ENCODE data around the gene GNAS-AS1.

The GNAS-AS1 gene

DNA sequence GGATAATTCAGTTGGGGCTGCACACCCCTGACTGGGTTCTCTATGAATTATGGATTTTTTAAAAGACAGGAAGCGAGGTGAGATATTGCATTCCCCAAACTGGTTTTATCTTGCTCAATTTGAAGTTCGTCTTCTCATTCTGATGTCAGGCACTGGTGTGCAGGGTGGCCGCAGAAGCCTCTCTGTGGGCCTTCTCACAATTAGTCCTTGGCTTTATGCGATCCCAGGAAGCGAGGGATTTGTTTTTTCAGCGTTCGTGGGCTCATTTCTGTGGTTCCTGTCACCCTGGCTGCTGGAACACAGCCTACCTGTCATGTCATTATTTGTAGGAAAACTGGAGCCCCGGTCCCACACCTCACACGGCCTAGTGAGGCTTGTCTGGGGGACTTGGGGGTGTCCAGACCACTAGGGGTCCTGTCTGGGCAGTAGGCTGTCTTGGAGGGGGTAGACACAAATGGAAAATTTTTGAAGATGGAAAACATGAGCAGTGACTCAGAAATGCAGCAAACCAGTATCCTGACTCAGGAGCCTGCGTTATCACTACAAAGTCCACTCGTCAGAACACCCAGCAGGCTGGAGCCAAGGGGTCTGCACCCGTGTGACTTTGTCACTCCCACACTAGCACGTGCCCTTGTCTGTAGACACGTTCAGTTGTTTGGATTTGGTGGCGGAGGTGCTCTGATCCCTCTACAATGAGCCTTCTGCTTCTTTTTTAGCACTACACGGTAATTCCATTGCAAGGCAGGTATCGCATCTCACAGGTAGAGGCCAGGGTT, 42.2 kb downstream of the GNAS-AS1 start:
- DNase-seq (ENCODE audit: low spot score): no peak

DNA sequence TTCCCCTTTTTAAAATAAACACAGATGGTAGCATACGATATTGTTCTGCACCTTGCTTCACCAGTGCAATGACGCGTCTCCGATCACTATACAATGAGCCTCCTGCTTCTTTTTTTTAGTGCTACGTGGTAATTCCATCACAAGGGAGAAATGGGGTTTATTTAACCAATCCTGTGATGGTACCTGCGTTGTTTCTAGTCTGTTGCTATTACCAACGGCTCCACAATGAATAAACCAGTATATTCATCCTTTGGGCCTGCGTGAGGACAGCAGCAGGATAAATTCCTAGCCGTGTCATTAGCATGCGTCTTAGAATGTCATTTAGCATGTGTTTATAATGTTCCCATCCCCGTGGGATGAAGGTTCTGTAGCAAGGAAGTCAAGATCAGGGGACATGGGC, 42.9 kb downstream of the GNAS-AS1 start:
- DNase-seq (ENCODE audit: low spot score): no peak

DNA sequence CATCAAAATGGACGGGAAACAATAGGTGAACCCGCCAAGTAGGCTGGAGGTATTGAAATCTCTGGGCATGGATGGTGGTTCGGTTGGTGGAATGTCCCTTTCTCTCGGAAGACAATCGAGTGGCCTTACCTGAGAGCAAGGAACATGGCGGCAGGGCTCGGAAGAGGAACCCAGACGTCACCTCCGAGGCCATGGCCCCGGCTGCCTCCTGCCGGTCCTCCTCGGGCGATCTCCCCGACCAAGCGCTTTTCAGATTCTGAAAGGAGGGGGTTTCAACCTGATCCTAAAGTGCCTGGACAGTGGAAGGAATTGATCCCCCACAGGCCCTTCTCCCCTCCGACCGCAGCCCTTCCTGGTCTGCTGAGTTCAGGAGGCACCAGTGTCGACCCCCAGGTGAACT, 47.2 kb downstream of the GNAS-AS1 start:
- no peak for DNase-seq (ENCODE audit: low spot score)

DNA sequence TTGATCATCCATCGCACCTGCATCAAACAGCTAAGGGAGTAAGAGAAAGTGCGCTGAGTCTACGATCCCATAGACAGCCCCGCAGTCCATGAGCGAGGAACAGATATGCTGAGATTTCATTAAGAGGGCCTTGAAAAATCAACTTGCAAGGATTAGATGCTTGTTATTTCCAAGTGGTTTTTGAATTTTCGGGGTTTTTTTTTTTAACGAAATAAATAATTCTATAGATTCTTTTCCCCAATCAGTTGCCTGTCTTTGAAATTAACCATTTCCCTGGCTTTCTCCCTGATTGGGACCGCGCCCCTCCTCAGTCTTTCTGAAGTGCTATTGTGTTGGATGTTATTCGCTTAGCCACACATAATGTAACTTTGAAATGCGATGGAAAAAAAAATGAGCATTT, 48.6 kb downstream of the GNAS-AS1 start:
- DNase-seq (ENCODE audit: low spot score): no peak

DNA sequence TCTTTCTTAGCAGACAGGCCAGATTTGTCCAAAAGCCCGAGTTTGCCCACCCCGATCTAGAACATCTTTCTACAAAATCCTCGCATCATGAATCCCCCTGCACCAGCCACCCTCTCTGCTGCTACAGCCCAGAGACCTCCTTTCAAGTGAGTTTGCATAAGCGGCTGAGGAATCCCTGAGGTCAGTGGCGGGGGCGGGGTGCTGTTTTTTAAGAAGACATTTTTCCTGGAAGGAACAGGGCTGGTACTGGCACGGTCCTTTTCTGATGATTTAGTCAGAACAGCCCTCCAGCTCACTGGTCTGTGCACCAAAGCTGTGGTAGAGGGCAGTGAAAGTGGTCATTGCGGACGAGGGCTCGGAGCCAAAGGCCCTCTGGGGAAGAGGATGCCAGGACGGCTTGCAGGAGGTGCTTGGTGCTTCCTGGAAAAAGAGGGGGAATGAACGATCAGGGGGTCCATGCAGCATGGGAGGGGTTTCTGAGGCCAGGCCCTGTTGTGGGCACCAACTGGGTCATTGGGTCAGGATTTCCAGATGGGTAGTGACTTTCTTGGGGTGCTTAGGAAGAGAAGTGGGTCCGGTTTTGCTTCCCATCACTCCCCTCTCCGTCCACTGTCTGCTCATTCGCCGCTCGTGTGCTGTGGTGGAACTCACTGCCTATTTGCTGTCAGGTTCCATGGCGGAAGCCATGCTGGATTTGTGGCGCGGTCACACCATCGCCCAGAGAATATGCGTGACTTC, 50.4 kb downstream of the GNAS-AS1 start:
- no peak for DNase-seq (ENCODE audit: low spot score)

DNA sequence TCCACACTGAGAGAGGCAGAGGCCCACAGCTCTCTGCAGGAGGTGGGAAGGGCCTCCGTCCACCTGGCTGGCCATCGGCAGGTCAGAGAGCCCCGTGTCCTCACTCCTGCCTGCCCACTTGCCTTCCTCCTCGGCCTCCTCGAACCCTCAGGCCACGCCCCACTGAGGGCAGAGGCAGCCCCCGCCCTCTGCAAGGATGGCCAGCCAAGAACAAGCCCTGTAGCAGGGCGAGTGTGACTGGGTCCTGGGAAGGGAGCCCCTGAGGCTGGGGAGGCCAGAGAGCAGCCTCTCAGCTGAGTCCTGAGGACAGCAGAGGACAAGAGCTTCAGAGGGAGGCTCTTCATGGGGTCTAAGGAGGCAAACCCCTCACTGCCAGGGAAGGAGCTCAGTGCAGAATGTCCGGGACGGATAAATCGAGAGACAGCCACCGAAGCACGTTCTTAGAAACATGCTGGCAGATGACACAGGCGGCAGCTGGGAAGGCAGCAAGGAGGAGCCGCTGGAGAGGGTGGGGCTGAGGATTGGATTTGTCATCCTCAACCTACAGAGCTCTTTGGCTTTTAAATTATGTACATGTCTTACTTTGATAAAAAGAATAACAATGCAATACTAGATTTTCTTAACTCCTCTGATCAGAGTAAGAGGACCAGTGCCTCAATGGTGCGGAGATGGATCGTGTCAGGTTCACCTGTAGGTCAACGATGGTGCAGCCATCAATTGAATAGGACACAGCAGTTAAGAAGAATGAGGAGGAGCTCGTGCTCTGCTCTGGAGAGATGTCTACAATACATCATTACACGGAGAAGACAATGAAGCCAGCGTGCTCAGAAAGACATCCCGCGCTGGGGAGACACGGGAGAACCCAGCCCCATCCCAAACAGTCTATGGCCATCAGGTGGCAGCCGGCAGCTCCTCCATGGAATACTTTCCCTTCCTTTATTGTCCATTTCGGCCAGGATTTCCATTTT, 53.0 kb downstream of the GNAS-AS1 start:
- no peak for DNase-seq (ENCODE audit: low spot score)

DNA sequence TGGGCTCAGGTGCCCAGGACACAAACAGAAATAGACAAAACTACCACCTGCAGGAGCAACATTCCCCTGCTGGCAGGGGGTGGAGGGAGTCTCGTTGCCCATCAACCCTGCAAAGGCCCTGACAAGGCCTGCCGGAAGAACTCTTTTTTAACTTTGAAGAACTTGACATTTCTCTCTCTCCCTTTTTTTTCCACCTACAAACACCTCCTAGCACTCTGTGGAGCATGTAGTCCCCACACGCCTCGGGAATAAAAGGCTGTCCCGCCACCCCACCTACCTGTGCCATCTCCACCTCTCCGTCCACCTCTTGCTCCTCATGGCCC, 54.8 kb downstream of the GNAS-AS1 start:
- no peak for DNase-seq (ENCODE audit: low spot score)

DNA sequence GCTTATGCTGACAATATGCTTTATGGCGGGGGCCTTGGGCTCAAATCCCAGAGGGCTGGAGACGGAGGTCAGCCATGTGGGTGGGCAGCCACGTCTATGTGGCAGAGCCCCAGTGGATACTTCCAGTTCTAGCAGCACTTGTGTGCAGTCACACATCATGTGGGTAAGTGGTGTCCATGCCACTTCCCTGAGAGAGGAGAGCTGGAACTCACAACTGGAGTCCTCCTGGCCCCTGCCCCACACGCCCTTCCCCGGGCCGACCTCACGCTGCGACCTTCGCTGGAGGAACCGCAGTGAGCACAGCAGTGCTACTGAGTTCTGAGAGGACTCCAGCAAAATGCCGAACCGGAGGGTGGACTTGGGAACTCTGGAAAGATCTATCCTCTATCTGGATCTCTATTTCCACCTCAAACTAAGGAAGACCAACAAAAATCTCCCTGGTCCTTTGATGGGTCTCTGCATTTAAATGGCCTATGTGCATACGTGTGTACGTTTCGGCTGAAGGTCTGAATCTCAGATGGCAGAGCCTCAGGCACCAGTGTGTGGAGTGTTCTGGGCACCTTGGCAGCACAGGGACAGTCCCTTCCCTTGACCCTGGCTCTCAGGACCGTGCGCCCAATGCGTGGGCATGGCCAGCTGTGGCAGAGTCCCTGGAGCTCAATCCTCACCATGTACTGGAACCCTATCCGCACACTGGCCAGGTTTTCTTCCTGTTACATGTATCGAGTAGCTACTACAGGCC, 55.4 kb downstream of the GNAS-AS1 start:
- DNase-seq (ENCODE audit: low spot score): no peak

DNA sequence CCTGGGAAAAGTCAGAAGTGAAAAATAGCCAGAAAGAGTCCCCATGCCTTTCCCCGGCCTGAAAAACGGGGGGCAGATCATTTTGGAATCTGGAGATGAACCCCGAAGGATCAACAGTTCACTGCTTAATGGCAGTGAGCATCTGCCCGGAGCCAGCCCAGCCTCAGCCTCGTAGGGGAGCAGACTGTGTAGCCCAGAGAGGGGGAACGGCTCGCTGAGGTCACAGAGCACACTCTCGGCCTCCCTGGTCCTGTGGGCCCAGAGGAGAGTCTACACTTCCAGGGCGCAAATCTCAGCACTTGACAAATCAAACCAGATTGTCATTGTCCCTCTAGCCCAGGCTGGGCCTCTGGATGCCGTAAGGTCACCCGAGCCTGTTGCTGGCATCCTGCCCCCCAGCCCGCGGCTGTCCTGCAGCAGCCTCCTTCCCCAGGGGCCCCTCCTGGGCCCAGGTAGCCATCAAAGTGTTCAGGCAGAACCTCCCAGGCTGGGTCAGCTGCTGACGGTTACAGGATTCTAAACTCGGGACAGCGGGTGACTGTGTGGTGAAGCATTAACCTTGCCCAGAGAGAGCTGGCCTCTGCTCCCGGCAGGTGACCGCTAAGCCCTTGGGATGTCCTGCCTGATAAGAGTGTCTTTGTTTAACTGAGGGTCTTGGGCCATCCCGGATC, 56.1 kb downstream of the GNAS-AS1 start:
- no peak for DNase-seq (ENCODE audit: low spot score)

DNA sequence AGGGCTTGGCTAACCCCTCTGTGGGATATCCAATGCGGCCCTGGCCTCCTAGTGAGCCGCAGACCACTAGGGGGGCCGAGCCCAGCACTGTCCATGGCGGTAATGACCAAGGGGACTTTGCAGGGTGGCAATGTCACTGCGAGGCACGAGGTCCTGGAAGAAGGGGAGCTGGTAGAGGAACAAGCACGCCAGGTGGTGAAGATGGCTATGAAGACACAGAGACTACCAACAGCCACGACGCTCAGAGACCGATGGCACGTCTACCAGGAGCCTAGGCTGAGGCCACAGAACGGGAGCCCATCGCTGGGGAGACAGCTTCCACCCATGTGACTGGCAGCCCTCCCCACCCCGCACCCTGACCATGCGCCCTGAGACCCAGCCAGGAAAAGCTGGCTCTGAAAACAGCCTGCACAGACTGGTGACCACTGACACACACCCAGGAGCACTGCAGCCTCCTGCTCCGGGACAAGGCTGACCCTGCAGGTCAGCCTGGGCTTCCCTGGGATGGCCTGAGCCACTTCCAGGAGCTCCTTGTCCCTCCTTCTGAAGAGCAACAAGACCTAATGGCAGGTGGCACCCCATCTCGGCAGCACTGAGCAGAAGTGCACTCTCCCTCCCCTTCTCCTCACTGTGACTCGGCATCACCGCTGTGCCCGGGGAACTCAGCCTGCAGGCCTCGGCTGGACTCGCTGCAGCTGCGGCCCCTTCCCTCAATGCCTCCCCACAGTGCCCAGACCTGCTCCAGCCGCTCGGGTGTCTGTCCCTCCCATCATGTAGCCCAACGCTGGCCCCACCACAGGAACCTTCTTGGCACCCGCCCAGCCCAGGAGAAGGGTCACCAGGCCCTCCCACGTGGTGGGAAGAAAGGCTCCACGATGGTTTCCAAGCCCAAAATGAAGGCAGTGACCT, 56.9 kb downstream of the GNAS-AS1 start:
- no peak for DNase-seq (ENCODE audit: low spot score)

DNA sequence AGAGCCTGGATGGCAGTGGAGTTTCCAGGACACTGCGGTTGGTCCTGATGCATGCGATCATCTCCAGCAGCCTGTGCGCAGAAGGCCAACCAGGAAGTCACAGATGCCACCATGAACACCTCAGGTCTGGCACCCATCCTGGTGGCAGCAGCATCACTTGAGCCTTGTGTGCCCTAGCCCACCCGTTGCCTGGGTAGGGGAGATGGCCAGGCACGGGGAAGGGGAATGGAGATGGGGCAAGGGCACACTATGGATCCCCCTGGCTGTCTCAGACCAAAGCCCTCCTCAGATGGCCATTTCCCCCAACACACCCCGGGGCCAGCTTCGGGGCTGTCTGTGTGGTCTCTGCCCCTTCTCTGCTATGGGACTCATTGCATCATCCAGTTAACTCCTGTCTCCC, 58.3 kb downstream of the GNAS-AS1 start:
- no peak for DNase-seq (ENCODE audit: low spot score)

DNA sequence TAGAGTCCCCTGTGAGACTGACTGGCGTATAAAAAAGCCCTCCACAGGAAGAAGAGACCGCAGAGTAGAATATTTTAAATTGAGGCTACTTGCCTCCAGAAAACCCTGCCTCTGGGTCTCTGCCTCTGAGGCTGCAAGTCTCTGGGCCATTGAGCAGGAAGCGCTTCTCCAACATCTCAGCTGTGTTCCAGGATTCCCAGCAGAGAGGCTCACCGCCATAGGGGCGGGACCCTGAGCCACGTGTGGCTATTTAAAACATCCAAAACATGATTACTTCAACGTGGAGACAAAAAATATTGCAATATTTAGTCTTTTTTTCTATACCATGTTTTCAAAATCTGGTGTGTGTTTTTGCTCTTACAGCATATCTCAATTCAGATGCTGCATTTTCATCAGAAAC, 59.4 kb downstream of the GNAS-AS1 start:
- DNase-seq (ENCODE audit: low spot score): no peak

DNA sequence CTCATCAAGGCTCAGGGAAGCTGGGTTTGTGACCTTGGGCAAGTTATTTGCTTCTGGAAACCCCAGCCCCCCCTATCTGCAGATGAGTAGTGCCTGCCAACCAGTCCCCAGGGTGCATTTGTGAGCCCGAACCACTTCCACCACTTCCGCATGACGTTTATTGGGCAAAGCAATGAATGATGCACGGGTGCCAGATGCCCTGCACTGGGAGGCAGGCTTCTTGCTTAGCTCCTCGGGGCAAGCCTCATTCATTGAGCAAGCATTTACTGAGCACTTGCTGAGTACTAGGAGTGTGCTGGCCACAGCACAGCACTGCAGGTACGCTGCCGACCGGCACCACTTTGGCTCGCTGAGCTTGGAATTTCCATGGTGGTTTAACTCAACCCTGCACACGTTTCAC, 60.2 kb downstream of the GNAS-AS1 start:
- no peak for DNase-seq (ENCODE audit: low spot score)

DNA sequence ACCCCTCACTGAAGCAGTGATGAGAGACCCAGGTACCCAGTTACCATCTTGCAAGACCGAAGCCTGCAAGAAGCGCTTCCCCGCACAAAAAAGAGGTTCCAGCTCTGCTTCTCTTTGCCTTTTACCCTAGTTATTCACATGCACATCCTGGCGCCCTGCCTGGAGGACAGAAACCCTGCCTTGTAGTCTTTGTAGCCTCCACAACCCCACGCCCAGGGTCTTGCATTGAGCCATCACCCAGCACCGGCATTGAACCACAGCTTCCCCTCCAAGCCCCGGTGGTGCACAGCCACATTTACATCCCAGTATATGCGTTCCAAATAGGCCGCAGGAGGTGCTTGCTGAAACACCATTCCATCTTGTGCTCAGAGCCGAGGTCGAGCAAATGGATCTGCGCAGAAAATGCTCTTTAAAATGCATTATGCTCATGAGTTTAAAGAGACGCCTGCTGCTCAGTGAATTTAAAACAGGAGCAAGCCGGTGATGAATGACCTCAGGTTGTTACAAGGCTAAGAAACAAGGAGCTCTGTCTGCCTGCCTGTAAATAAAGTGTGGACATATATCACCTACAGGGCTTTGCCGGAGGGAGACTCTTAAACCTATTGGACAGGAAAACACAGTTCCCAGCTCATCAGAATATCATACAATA, 61.7 kb downstream of the GNAS-AS1 start:
- no peak for DNase-seq (ENCODE audit: low spot score)

DNA sequence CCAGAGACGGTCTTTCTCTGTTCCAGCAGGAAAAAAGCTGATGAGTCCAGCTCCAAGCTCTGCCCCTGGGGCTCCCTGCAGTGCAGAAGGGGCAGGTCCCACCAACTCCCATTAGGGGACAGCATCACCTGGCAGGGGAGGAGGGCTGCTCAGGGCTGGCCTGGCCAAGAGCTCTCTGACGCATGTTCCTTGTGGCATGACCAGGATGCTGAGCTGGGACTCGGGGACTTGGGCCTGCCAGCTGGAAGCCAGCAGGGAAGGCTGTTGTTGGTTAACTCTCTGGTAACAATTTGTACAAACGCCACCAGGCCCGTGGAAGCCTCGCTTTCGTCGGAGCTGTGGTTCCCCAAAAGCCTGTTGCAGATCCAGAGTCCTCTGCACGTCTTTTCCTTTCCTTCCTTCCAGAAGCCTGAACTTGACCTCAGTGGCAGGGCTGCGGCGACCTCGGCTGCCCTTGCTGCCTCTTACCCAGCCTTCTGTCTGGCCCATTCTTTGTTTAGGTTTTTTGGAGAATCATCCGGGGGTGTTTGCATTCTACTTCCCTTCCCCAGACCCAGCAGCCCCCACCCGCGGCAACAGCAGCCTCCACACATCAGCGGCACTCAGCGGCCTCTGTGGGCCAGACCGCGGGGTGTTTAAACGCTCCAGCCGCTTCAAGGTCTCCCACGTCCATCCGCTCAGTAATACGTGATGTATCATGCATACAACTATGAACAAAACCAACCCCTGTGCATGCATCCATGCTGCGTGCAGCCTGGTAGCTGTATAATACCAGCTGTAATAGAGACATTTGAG, 63.3 kb downstream of the GNAS-AS1 start:
- no peak for DNase-seq (ENCODE audit: low spot score)

DNA sequence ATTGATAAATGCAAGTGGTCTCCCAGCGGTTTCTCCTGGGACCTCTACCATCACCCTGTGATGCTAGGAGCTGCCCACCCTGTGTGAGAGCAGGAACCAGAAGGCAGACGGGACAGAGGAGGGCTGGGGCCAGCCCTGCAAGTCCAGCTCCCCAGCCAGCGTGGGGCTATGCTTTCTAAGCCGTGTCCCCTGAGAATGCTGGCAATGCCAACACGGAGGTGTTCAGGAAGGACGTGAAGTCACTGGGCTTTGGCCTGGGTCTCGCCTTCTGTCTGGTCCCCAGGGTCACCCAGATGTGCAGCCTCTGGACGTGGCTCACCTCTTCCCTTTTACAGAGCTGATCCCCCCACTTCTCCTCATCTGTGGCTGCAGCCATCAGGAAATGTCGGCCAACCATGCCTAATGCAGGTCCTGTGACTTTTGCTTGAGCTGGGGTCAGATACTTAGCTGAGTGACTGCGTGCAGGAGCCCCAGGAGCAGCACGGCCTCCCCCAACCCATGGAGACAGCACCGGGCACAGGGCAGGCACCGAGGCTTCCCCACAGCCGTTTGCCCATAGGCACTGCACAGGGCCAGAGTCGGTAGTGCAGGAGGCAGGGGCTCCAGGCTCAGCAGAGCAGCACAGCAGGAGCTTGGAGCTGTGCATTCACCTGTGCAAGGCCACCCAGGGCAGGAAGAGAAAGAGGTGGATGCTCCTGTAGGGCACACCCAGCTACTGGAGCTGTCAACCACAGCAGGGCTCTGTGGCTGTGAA, 66.2 kb downstream of the GNAS-AS1 start:
- DNase-seq (ENCODE audit: low spot score): no peak

DNA sequence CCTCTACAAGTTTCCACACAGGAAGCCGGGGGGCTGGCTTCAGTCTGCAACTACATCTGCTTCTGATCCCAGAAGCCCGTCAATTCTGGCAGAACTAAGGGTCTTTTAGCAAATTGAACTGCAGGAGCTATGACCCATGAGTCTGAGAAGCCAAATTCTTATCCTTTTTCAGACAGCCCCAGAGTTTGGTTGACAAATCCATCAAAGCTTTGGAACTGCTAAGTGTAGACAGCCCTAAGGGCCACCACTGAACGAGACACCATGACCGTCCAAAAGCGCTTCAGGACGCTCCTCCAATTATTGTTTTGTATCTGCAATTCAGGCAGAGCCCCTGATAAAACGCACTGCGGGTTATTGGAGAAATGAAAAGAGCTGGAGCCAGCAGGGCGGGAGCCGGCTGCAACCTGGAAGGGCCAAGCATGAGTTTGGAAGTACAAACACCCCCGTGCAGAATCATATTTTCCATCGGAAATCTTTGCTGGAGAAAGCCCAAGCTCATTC, 67.1 kb downstream of the GNAS-AS1 start:
- no peak for DNase-seq (ENCODE audit: low spot score)

DNA sequence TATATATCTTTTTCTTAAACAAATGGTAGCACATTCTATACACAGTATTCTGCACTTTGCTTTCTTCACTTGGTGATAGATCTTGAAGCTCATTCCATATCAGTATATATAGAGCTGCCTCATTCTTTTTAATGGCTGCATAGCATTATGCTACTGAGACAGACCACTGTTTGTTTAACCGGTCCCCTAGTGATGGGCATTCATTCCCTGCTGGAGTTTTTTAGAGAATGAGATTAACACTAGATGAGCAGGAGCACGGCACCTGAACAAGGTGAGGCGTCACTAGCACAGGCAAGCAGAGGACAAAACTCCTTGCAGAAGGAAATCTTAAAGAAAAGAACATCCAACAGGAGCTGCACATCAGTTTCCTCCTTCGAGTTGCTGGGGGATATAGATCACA, 69.6 kb downstream of the GNAS-AS1 start:
- no peak for DNase-seq (ENCODE audit: low spot score)
